ENCODE results near the gene POU6F2. TPM values are rescaled to one million over a fixed set of nuclear protein-coding genes. Genes with fewer than 3 reads are reported as not detected.

POU6F2 gene
- total and polyA plus RNA-seq, 4 experiments from 2014 or later, result not detected

- H3K4me3 Mint-ChIP-seq, result no peak overlapping the region
- Histone ChIP-seq H3K9me3 (ENCODE audit: control insufficient read depth in 1 of 2, low read length in 2 of 2) (no peaks in the 10 kb centered on the region), H3K27me3 (ENCODE audit: insufficient read depth, low read length) (no peaks in the 10 kb centered on the region), H3K4me3 (ENCODE audit: low read length in 2 of 2) (no peak overlapping the region), H3K36me3 (ENCODE audit: insufficient read depth, low read length) (no peaks in the 10 kb centered on the region), H3K27ac (ENCODE audit: low read depth, low read length) (no peak overlapping the region), H3K4me1 (ENCODE audit: insufficient read depth, low read length) (no peaks in the 10 kb centered on the region)
- intact Hi-C loops (cut with micrococcal nuclease), result no loop called here
- H3K4me1 Mint-ChIP-seq, result no peaks in the 10 kb centered on the region
- H3K36me3 Mint-ChIP-seq, result no peaks in the 10 kb centered on the region
- peaks cover 2 to 4% of the 10 kb centered on the region in 2 donors for H3K27me3 Mint-ChIP-seq
- peaks cover 0 to 2% (median 0%) of the 10 kb centered on the region in 8 donors for H3K9me3 Mint-ChIP-seq
- no peak for DNase-seq
- POLR2A ChIA-PET (ENCODE audit: partially characterized antibody), result no interaction called here
- CTCF ChIA-PET (ENCODE audit: partially characterized antibody), result no interaction called here
- no peak overlapping the region for H3K27ac Mint-ChIP-seq
Measured at GRCh38 chr7:39095875-39096619, 118.3 kb downstream of the POU6F2 start.

GRCh38 chr7:39098506-39098905, 120.8 kb downstream of the POU6F2 start:
- no peaks in the 10 kb centered on the region for H3K4me1 ChIP-seq (ENCODE audit: insufficient read depth, low read length)
- ChIA-PET CTCF (ENCODE audit: partially characterized antibody) (no interaction called here), POLR2A (ENCODE audit: partially characterized antibody) (no interaction called here)
- peaks cover 0 to 2% (median 0%) of the 10 kb centered on the region in 8 donors for H3K9me3 Mint-ChIP-seq
- H3K27me3 Mint-ChIP-seq, result peaks cover 2 to 4% of the 10 kb centered on the region in 2 donors
- H3K4me3 ChIP-seq (ENCODE audit: low read length in 2 of 2), result no peak overlapping the region
- no peak overlapping the region for H3K27ac ChIP-seq (ENCODE audit: low read depth, low read length)
- intact Hi-C loops (cut with micrococcal nuclease), result no loop called here
- no peaks in the 10 kb centered on the region for H3K36me3 Mint-ChIP-seq
- H3K27me3 ChIP-seq (ENCODE audit: insufficient read depth, low read length), result no peaks in the 10 kb centered on the region
- no peaks in the 10 kb centered on the region for H3K36me3 ChIP-seq (ENCODE audit: insufficient read depth, low read length)
- no peaks in the 10 kb centered on the region for H3K9me3 ChIP-seq (ENCODE audit: control insufficient read depth in 1 of 2, low read length in 2 of 2)
- no peaks in the 10 kb centered on the region for H3K4me1 Mint-ChIP-seq
- no peak for DNase-seq
- H3K4me3 Mint-ChIP-seq, result no peak overlapping the region
- no peak overlapping the region for H3K27ac Mint-ChIP-seq

GRCh38 chr7:39099146-39099545, 121.4 kb downstream of the POU6F2 start:
- intact Hi-C loops (cut with micrococcal nuclease), result no loop called here
- Mint-ChIP-seq H3K9me3 (peaks cover 0 to 2% (median 0%) of the 10 kb centered on the region in 8 donors), H3K27ac (no peak overlapping the region), H3K27me3 (peaks cover 2 to 4% of the 10 kb centered on the region in 2 donors), H3K4me1 (no peaks in the 10 kb centered on the region), H3K36me3 (no peaks in the 10 kb centered on the region), H3K4me3 (no peak overlapping the region)
- CTCF ChIA-PET (ENCODE audit: partially characterized antibody), result no interaction called here
- Histone ChIP-seq H3K4me1 (ENCODE audit: insufficient read depth, low read length) (no peaks in the 10 kb centered on the region), H3K27ac (ENCODE audit: low read depth, low read length) (no peak overlapping the region), H3K9me3 (ENCODE audit: control insufficient read depth in 1 of 2, low read length in 2 of 2) (no peaks in the 10 kb centered on the region), H3K27me3 (ENCODE audit: insufficient read depth, low read length) (no peaks in the 10 kb centered on the region), H3K4me3 (ENCODE audit: low read length in 2 of 2) (no peak overlapping the region), H3K36me3 (ENCODE audit: insufficient read depth, low read length) (no peaks in the 10 kb centered on the region)
- POLR2A ChIA-PET (ENCODE audit: partially characterized antibody), result no interaction called here
- no peak for DNase-seq

GRCh38 chr7:39100270-39100669, 122.6 kb downstream of the POU6F2 start:
- no peaks in the 10 kb centered on the region for H3K36me3 ChIP-seq (ENCODE audit: insufficient read depth, low read length)
- H3K27ac Mint-ChIP-seq, result no peak overlapping the region
- no peaks in the 10 kb centered on the region for H3K36me3 Mint-ChIP-seq
- no peaks in the 10 kb centered on the region for H3K4me1 ChIP-seq (ENCODE audit: insufficient read depth, low read length)
- H3K9me3 Mint-ChIP-seq, result peaks cover 0 to 2% (median 0%) of the 10 kb centered on the region in 8 donors
- H3K4me1 Mint-ChIP-seq, result no peaks in the 10 kb centered on the region
- no peaks in the 10 kb centered on the region for H3K9me3 ChIP-seq (ENCODE audit: control insufficient read depth in 1 of 2, low read length in 2 of 2)
- ChIA-PET POLR2A (ENCODE audit: partially characterized antibody) (no interaction called here), CTCF (ENCODE audit: partially characterized antibody) (no interaction called here)
- H3K27me3 ChIP-seq (ENCODE audit: insufficient read depth, low read length), result no peaks in the 10 kb centered on the region
- H3K27ac ChIP-seq (ENCODE audit: low read depth, low read length), result no peak overlapping the region
- peaks cover under 1 to 4% of the 10 kb centered on the region in 2 donors for H3K27me3 Mint-ChIP-seq
- H3K4me3 Mint-ChIP-seq, result no peak overlapping the region
- H3K4me3 ChIP-seq (ENCODE audit: low read length in 2 of 2), result no peak overlapping the region
- intact Hi-C loops (cut with micrococcal nuclease), result no loop called here
- DNase-seq, result no peak

- Mint-ChIP-seq H3K4me3 (no peak overlapping the region), H3K4me1 (no peaks in the 10 kb centered on the region), H3K27me3 (no peaks in the 10 kb centered on the region), H3K9me3 (peaks cover 0 to 2% (median 0%) of the 10 kb centered on the region in 8 donors), H3K27ac (no peak overlapping the region), H3K36me3 (no peaks in the 10 kb centered on the region)
- DNase-seq, result no peak
- ChIA-PET POLR2A (ENCODE audit: partially characterized antibody) (no interaction called here), CTCF (ENCODE audit: partially characterized antibody) (no interaction called here)
- Histone ChIP-seq H3K27ac (ENCODE audit: low read depth, low read length) (no peak overlapping the region), H3K4me1 (ENCODE audit: insufficient read depth, low read length) (no peaks in the 10 kb centered on the region), H3K27me3 (ENCODE audit: insufficient read depth, low read length) (no peaks in the 10 kb centered on the region), H3K36me3 (ENCODE audit: insufficient read depth, low read length) (no peaks in the 10 kb centered on the region), H3K9me3 (ENCODE audit: control insufficient read depth in 1 of 2, low read length in 2 of 2) (no peaks in the 10 kb centered on the region), H3K4me3 (ENCODE audit: low read length in 2 of 2) (no peak overlapping the region)
- intact Hi-C loops (cut with micrococcal nuclease), result no loop called here
Measured at GRCh38 chr7:39102234-39102633, 124.5 kb downstream of the POU6F2 start.

- H3K4me1 Mint-ChIP-seq, result no peaks in the 10 kb centered on the region
- no peaks in the 10 kb centered on the region for H3K27me3 ChIP-seq (ENCODE audit: insufficient read depth, low read length)
- no peak overlapping the region for H3K4me3 ChIP-seq (ENCODE audit: low read length in 2 of 2)
- H3K4me1 ChIP-seq (ENCODE audit: insufficient read depth, low read length), result no peaks in the 10 kb centered on the region
- POLR2A ChIA-PET (ENCODE audit: partially characterized antibody), result no interaction called here
- peaks cover 0 to 1% (median 0%) of the 10 kb centered on the region in 8 donors for H3K9me3 Mint-ChIP-seq
- intact Hi-C loops (cut with micrococcal nuclease), result no loop called here
- no peak for DNase-seq
- peaks cover 0 to 2% of the 10 kb centered on the region in 2 donors for H3K27me3 Mint-ChIP-seq
- no peak overlapping the region for H3K27ac ChIP-seq (ENCODE audit: low read depth, low read length)
- no peak overlapping the region for H3K27ac Mint-ChIP-seq
- CTCF ChIA-PET (ENCODE audit: partially characterized antibody), result no interaction called here
- H3K4me3 Mint-ChIP-seq, result no peak overlapping the region
- H3K36me3 Mint-ChIP-seq, result no peaks in the 10 kb centered on the region
- H3K36me3 ChIP-seq (ENCODE audit: insufficient read depth, low read length), result no peaks in the 10 kb centered on the region
- H3K9me3 ChIP-seq (ENCODE audit: control insufficient read depth in 1 of 2, low read length in 2 of 2), result no peaks in the 10 kb centered on the region
Measured at GRCh38 chr7:39105720-39106119, 128.0 kb downstream of the POU6F2 start.

GRCh38 chr7:39125846-39126245, 148.1 kb downstream of the POU6F2 start:
- CTCF ChIA-PET (ENCODE audit: partially characterized antibody), result no interaction called here
- no peaks in the 10 kb centered on the region for H3K36me3 ChIP-seq (ENCODE audit: insufficient read depth, low read length)
- H3K9me3 ChIP-seq (ENCODE audit: control insufficient read depth in 1 of 2, low read length in 2 of 2), result no peaks in the 10 kb centered on the region
- no peaks in the 10 kb centered on the region for H3K27me3 ChIP-seq (ENCODE audit: insufficient read depth, low read length)
- Mint-ChIP-seq H3K4me1 (no peaks in the 10 kb centered on the region), H3K36me3 (no peaks in the 10 kb centered on the region), H3K4me3 (no peak overlapping the region), H3K27ac (no peak overlapping the region), H3K27me3 (peaks cover 1 to 4% of the 10 kb centered on the region in 2 donors), H3K9me3 (no peaks in the 10 kb centered on the region)
- no peak overlapping the region for H3K4me3 ChIP-seq (ENCODE audit: low read length in 2 of 2)
- no peak for DNase-seq
- intact Hi-C loops (cut with micrococcal nuclease), result no loop called here
- no peak overlapping the region for H3K27ac ChIP-seq (ENCODE audit: low read depth, low read length)
- POLR2A ChIA-PET (ENCODE audit: partially characterized antibody), result no interaction called here
- H3K4me1 ChIP-seq (ENCODE audit: insufficient read depth, low read length), result no peaks in the 10 kb centered on the region

All from CD4-positive, alpha-beta memory T cell (primary cell).